Duodenal mucosa (tissue), 2 donors: ENCODE measurements around the gene TLE5.
"Not testable (repeated sequence)": the region's sequence is repeated elsewhere in the genome, so short reads cannot be mapped to it uniquely, and the experiment has no call there.

ENCODE experiments used
- H3K27ac ChIP-seq: one replicate; pipeline ENCODE4 v1.7.0; 2013; ENCODE audit warnings: low read depth, low read length
- H3K27me3 ChIP-seq, 2 donors: one replicate each; pipeline ENCODE4 v1.7.0; 2013; ENCODE audit warnings: low read length in 2 of 2, control low read depth in 1 of 2; ENCODE audit not compliant: insufficient read depth in 2 of 2, control insufficient read depth in 1 of 2
- H3K36me3 ChIP-seq, 2 donors: one replicate each; pipeline ENCODE4 v1.7.0; 2013; ENCODE audit warnings: low read length in 2 of 2, control low read depth in 1 of 2; ENCODE audit not compliant: insufficient read depth in 2 of 2, control insufficient read depth in 1 of 2
- H3K4me1 ChIP-seq, 2 donors: one replicate each; pipeline ENCODE4 v1.7.0; 2013; ENCODE audit warnings: low read length in 2 of 2, control low read depth in 1 of 2; ENCODE audit not compliant: insufficient read depth in 2 of 2, control insufficient read depth in 1 of 2
- H3K4me3 ChIP-seq, 2 donors: one replicate each; pipeline ENCODE4 v1.7.0; 2013; ENCODE audit warnings: low read length in 2 of 2, low read depth in 1 of 2
- H3K9ac ChIP-seq, 2 donors: one replicate each; pipeline ENCODE4 v1.7.0; 2013; ENCODE audit warnings: low read length in 2 of 2, low read depth in 1 of 2
- H3K9me3 ChIP-seq, 2 donors: one replicate each; pipeline ENCODE4 v1.7.0; 2013; ENCODE audit warnings: low read length in 2 of 2, control low read depth in 1 of 2; ENCODE audit not compliant: control insufficient read depth in 1 of 2

TLE5 gene

GRCh38 chr19:3054265-3054971 is 7.9 kb downstream of the TLE5 start:
- Histone ChIP-seq H3K27ac (no peak overlapping the region), H3K9ac (no peak overlapping the region), H3K4me1 (peaks cover 12 to 22% of the 10 kb centered on the region in 2 donors), H3K4me3 (no peak overlapping the region), H3K9me3 (no peaks in the 10 kb centered on the region), H3K27me3 (no peaks in the 10 kb centered on the region), H3K36me3 (peaks cover 26 to 41% of the 10 kb centered on the region in 2 donors)

- Histone ChIP-seq H3K4me1 (peaks cover 12 to 22% of the 10 kb centered on the region in 2 donors), H3K4me3 (no peak overlapping the region), H3K27ac (no peak overlapping the region), H3K9me3 (no peaks in the 10 kb centered on the region), H3K9ac (no peak overlapping the region), H3K27me3 (no peaks in the 10 kb centered on the region), H3K36me3 (peaks cover 24 to 39% of the 10 kb centered on the region in 2 donors)
Measured at GRCh38 chr19:3053780-3054179, 8.5 kb downstream of the TLE5 start.

GRCh38 chr19:3053218-3053621 is 9.1 kb downstream of the TLE5 start:
- Histone ChIP-seq H3K9me3 (no peaks in the 10 kb centered on the region), H3K4me1 (peaks cover 12 to 22% of the 10 kb centered on the region in 2 donors), H3K27ac (no peak overlapping the region), H3K36me3 (peaks cover 19 to 33% of the 10 kb centered on the region in 2 donors), H3K4me3 (no peak overlapping the region), H3K27me3 (no peaks in the 10 kb centered on the region), H3K9ac (no peak overlapping the region)

- not testable (repeated sequence) for H3K27me3 ChIP-seq, H3K27ac ChIP-seq, H3K9me3 ChIP-seq, H3K4me3 ChIP-seq, H3K9ac ChIP-seq
- Histone ChIP-seq H3K4me1 (peaks cover 4 to 12% of the 10 kb centered on the region in 2 donors), H3K36me3 (peaks cover 8 to 10% of the 10 kb centered on the region in 2 donors)
Measured at GRCh38 chr19:3050016-3050415, 12.3 kb downstream of the TLE5 start.

- no peak overlapping the region for H3K27ac ChIP-seq
- peaks cover 0 to 8% of the 10 kb centered on the region in 2 donors for H3K4me1 ChIP-seq
- H3K36me3 ChIP-seq, result peaks cover 1 to 4% of the 10 kb centered on the region in 2 donors
- H3K4me3 ChIP-seq, result no peak overlapping the region
- H3K27me3 ChIP-seq, result no peaks in the 10 kb centered on the region
- H3K9ac ChIP-seq, result no peak overlapping the region
- no peaks in the 10 kb centered on the region for H3K9me3 ChIP-seq
Measured at GRCh38 chr19:3049089-3049488, 13.2 kb downstream of the TLE5 start.

- Histone ChIP-seq H3K9me3 (no peaks in the 10 kb centered on the region), H3K4me3 (no peak overlapping the region), H3K4me1 (peaks cover 0 to 8% of the 10 kb centered on the region in 2 donors), H3K27me3 (no peaks in the 10 kb centered on the region), H3K27ac (no peak overlapping the region), H3K36me3 (peaks cover 0 to 1% of the 10 kb centered on the region in 2 donors), H3K9ac (no peak overlapping the region)
Measured at GRCh38 chr19:3048190-3048533, 14.1 kb downstream of the TLE5 start.

- H3K4me1 ChIP-seq, result peaks cover 0 to 8% of the 10 kb centered on the region in 2 donors
- no peak overlapping the region for H3K27ac ChIP-seq
- peak overlapping the region in 1 of 2 donors; percentile 51 for H3K9ac ChIP-seq
- peak overlapping the region; percentile 55 to 57 for H3K4me3 ChIP-seq
- H3K36me3 ChIP-seq, result no peaks in the 10 kb centered on the region
- no peaks in the 10 kb centered on the region for H3K9me3 ChIP-seq
- no peaks in the 10 kb centered on the region for H3K27me3 ChIP-seq
Measured at GRCh38 chr19:3047496-3048189, 14.7 kb downstream of the TLE5 start.

- no peaks in the 10 kb centered on the region for H3K36me3 ChIP-seq
- H3K4me3 ChIP-seq, result peak overlapping the region in 1 of 2 donors; percentile 57
- no peaks in the 10 kb centered on the region for H3K27me3 ChIP-seq
- H3K4me1 ChIP-seq, result peaks cover 0 to 8% of the 10 kb centered on the region in 2 donors
- no peaks in the 10 kb centered on the region for H3K9me3 ChIP-seq
- no peak overlapping the region for H3K27ac ChIP-seq
- no peak overlapping the region for H3K9ac ChIP-seq
Measured at GRCh38 chr19:3046698-3047495, 15.4 kb downstream of the TLE5 start.

- no peak overlapping the region for H3K9ac ChIP-seq
- H3K4me1 ChIP-seq, result peaks cover 0 to 6% of the 10 kb centered on the region in 2 donors
- no peaks in the 10 kb centered on the region for H3K9me3 ChIP-seq
- H3K27me3 ChIP-seq, result no peaks in the 10 kb centered on the region
- no peak overlapping the region for H3K27ac ChIP-seq
- no peaks in the 10 kb centered on the region for H3K36me3 ChIP-seq
- no peak overlapping the region for H3K4me3 ChIP-seq
Measured at GRCh38 chr19:3045885-3046697, 16.2 kb downstream of the TLE5 start.
